ENCODE measurements around the gene ZFYVE21. TPM values are rescaled to one million over a fixed set of nuclear protein-coding genes. Genes with fewer than 3 reads are reported as not detected.

Gene ZFYVE21
- total RNA-seq, 3 donors from 2014 or later = 49.9 to 67.1 (median 60.9) TPM

DNA sequence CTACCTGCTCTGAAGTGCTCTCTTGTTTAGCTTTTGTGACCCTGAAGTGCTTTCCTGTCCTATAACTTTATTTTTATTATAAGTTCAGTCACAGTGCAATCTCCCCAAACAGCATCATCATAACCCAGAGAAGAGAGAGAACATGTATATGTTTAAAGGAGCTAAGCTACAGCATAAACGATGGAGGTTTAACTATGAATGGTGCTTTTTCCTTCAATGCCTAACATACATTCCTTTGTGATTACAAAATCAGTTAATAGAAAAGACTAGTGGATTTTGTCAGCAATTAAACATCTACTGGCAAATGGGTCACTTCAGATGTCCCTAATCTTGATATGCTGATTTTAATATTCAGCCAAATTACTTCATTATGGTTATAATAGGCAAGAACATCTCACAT lies 46.4 kb downstream of the ZFYVE21 start:
- no peaks in the 10 kb centered on the region for H3K9me3 ChIP-seq
- ATAC-seq (no peak), DNase-seq (no peak)
- H3K4me1 ChIP-seq (ENCODE audit: low read depth) = no peaks in the 10 kb centered on the region
- intact Hi-C loops (cut with DNase I, micrococcal nuclease) = no loop called here
- H3K36me3 ChIP-seq (ENCODE audit: low read depth) = no peaks in the 10 kb centered on the region
- no peak for TF ChIP-seq CTCF (IDR thresholded peaks at IDR 0.05)
- no peak overlapping the region for H3K4me3 ChIP-seq

DNA sequence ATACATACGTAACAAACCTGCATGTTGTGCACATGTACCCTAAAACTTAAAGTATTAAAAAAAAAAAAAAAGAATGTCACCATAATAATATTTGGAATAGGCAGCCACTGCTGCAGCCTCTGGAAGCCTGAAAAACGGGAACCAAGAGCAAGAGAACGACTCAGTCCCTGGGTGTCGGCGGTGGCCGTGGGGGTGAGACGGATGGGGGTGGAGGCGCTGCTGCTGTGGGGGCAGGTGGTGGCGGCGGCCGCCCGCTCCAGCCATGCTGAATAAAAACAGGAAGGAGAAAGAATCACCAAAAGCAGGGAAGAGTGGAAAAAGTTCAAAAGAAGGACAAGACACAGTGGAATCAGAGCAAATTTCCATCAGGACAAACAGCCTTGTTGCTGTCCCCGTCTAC lies 46.9 kb downstream of the ZFYVE21 start:
- Histone ChIP-seq H3K4me1 (ENCODE audit: low read depth) (no peaks in the 10 kb centered on the region), H3K4me3 (no peak overlapping the region), H3K36me3 (ENCODE audit: low read depth) (no peaks in the 10 kb centered on the region), H3K9me3 (no peaks in the 10 kb centered on the region)
- intact Hi-C loops (cut with DNase I, micrococcal nuclease) = no loop called here
- ATAC-seq (no peak), DNase-seq (no peak)
- no peak for TF ChIP-seq CTCF (IDR thresholded peaks at IDR 0.05)

DNA sequence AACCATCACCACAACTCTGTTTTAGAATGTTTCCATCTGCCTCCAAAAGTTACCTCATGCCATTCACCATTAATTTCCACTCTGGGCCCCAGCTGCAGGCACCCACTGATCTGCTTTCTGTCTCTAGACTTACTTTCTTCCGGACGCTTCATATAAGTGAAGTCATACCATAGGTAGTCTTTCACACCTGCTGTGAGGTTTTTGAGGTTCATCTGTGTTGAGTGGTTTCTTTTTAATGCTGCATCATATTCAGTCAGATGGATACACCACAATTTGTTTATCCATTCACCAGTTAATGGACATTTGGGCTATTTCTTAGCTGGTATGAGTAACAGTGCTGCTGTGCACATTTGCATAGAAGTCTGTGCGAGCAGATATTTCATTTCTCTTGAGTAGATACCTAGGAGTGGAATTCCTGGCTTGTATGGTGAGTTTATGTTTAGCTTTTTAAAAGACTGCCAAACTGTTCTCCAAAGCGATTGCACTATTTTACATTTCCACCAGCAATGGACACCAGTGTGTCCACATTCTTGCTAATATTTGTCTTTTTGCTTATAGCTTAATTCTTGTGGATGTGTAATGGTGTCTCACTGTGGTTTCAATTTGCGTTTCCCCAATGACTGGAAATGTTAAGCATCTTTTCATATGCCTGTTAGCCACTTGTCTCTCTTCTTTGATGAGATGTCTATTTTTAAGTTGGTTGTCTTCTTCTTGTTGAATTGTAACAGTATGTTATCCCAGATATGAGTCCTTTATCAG lies 48.3 kb downstream of the ZFYVE21 start:
- H3K36me3 ChIP-seq (ENCODE audit: low read depth) = no peaks in the 10 kb centered on the region
- intact Hi-C loops (cut with DNase I, micrococcal nuclease) = no loop called here
- ATAC-seq (no peak), DNase-seq (no peak)
- no peaks in the 10 kb centered on the region for H3K4me1 ChIP-seq (ENCODE audit: low read depth)
- no peak overlapping the region for H3K4me3 ChIP-seq
- H3K9me3 ChIP-seq = no peaks in the 10 kb centered on the region
- TF ChIP-seq CTCF (IDR thresholded peaks at IDR 0.05) = no peak

GRCh38 chr14:103765526-103765925 lies 49.9 kb downstream of the ZFYVE21 start:
- Histone ChIP-seq H3K36me3 (ENCODE audit: low read depth) (no peaks in the 10 kb centered on the region), H3K4me3 (no peak overlapping the region), H3K4me1 (ENCODE audit: low read depth) (no peaks in the 10 kb centered on the region), H3K9me3 (no peaks in the 10 kb centered on the region)
- no peak for DNase-seq
- intact Hi-C loops (cut with DNase I, micrococcal nuclease) = no loop called here
- no peak for ATAC-seq
- no peak for TF ChIP-seq CTCF (IDR thresholded peaks at IDR 0.05)

DNA sequence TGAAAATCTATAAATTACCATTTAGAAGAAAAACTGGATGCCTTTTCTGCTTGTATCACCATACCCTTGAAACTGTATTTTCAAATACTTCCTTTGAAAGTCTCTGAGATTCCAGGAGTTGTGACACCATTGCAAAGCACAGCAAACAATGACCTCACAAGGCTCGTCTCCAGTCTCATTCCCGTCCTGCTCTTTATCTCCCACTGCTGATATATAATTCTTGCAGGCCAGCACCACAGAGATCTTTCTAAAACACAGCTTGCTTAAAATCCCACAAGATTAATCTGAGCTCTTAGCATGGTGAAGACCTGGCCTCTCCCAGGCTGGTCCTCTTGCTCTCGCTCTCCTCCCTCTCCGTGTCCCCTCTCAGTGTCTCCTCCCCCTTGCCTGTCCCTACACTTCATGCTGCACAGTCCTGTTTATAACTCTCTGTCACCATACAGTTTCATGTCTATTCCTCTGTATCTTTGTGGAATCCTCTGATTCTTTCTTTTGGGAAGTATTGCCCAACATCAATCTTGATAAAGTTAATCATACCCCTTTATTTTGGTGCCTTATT lies 51.8 kb downstream of the ZFYVE21 start:
- intact Hi-C loops (cut with DNase I, micrococcal nuclease) = no loop called here
- Histone ChIP-seq H3K4me1 (ENCODE audit: low read depth) (no peaks in the 10 kb centered on the region), H3K36me3 (ENCODE audit: low read depth) (no peaks in the 10 kb centered on the region), H3K4me3 (no peak overlapping the region), H3K9me3 (no peaks in the 10 kb centered on the region)
- no peak for TF ChIP-seq CTCF (IDR thresholded peaks at IDR 0.05)
- no peak for DNase-seq
- no peak for ATAC-seq
